Activated CD8-positive, alpha-beta memory T cell treated with anti-CD3 and anti-CD28 coated beads for 48 hours (primary cell): ENCODE measurements around the gene TPPP2.

Experiments
- DNase-seq, 3 experiments: peaks; one replicate each; pipeline ENCODE4 v3.0.0-alpha.2; 2020; ENCODE audit warnings: low read depth in 2 of 3, low spot score in 2 of 3

TPPP2 gene

GRCh38 chr14:21075719-21076437 is 45.9 kb downstream of the TPPP2 start:
- no peak for DNase-seq

- DNase-seq, result no peak
Measured at GRCh38 chr14:21077672-21078071, 47.7 kb downstream of the TPPP2 start.

DNA sequence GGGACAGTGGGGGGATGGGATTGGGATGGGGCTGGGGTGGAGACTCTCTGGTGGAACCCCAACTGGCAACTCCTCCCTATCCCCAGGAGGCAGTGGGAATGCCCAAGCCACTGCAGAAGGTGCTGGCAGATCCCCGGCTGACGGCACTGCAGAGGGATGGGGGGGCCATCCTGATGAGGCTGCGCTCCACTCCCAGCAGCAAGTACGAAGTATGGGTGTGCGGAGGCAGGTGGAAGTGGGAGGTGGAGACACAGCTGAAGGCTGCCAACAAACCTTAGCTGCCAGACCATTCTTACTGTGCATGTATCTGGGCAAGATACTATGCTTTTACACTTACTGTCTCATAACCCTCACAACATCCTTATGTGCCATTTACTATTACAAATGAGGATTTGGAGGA is 48.3 kb downstream of the TPPP2 start:
- no peak for DNase-seq

GRCh38 chr14:21078726-21079125 is 48.7 kb downstream of the TPPP2 start:
- DNase-seq, result no peak

GRCh38 chr14:21081521-21082142 is 51.6 kb downstream of the TPPP2 start:
- DNase-seq, result no peak
